Measurements from ENCODE around the gene SERPINB3.

DNA sequence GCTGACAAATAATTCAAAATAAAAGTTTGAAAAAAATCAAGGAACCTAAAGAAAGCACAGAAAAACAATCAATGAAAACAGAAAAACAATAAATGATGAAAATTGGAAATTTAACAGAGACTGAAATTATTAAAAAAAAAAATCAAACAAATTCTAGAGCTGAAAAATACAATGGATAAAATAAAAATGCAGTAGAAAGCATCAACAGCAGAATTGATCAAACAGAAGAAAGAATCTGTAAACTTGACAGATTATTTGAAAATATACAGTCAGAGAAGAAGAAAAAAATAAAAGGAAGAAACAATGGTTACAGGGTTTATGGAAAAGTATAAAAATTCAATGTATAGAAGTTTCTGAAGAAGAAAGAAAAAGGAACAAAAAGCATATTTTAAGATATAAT lies 33.9 kb downstream of the SERPINB3 start:
- TF ChIP-seq EP300 (IDR thresholded peaks at IDR 0.05) (no peak), POLR2A (IDR thresholded peaks at IDR 0.05) (no peak), POLR2AphosphoS5 (IDR thresholded peaks at IDR 0.05) (no peak)
- TF ChIP-seq, protein P1, sequence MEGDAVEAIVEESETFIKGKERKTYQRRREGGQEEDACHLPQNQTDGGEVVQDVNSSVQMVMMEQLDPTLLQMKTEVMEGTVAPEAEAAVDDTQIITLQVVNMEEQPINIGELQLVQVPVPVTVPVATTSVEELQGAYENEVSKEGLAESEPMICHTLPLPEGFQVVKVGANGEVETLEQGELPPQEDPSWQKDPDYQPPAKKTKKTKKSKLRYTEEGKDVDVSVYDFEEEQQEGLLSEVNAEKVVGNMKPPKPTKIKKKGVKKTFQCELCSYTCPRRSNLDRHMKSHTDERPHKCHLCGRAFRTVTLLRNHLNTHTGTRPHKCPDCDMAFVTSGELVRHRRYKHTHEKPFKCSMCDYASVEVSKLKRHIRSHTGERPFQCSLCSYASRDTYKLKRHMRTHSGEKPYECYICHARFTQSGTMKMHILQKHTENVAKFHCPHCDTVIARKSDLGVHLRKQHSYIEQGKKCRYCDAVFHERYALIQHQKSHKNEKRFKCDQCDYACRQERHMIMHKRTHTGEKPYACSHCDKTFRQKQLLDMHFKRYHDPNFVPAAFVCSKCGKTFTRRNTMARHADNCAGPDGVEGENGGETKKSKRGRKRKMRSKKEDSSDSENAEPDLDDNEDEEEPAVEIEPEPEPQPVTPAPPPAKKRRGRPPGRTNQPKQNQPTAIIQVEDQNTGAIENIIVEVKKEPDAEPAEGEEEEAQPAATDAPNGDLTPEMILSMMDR (IDR thresholded peaks at IDR 0.05), result no peak
